HG02973 (cell line): ENCODE measurements around the gene DHX29.
A peak's percentile ranks its signal among the peaks of the same experiment; 100 is the strongest.

Experiments
- ATAC-seq: cut with Tn5 transposase; IDR thresholded peaks from one replicate; pipeline ENCODE4 v1.9.1; 2021; ENCODE audit warnings: moderate library complexity; ENCODE audit not compliant: unreplicated experiment

The DHX29 gene

DNA sequence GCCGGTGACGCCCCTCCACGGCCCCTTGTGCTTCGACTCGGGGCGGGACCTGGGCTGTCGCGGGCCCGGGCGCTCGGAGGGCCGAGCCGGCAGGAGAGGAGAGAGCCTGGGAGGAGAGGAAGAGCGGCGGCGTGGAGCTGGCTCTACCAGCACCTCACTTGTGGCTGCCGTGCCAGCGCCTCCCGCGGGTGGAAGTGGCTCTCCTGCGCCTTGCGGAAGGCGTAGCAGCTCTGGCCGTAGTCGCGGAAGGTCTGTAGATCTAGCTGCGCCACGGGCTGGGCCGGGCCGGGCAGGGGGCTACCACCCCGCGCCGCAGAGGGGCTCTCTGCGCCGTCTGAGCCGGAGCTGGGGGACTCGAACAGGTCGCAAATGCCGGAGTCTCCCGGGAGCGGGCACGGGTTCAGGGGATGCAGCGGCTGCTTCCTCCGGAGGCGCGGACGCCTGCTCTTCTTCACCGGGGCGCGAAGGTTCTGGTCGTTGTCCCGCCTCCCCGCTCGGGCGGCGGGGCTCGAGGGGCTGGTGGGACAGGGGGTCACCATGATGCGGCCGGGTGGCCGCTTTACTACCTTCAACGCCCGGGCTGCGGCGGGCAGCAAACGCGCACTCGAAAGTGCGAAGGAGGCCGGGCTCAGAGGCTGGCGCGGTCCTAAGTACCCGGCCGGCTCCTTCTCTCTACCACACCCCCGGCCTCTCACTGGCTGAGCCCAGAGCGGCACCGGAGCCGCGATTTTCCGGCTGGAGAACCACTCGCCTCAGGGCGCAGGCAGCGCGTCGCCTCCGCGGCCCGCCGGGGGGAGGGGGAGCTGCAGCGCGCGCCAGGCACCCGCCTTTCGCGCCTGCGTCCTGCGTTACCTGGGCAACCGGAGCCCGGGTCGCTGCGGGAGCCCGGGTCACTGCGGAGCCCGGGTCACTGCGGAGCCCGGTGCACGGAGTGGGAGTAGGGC lies 74.2 kb downstream of the DHX29 start, which contains the start of gene CCNO:
CCNO (minus strand) TSS at position 624 of the 944 bp plus-strand sequence; CDS start at position 539, 85 bp downstream.
- peak; percentile 45 for ATAC-seq

- ATAC-seq = no peak
Observed at GRCh38 chr5:55232271-55232984, 75.1 kb downstream of the DHX29 start.

DNA sequence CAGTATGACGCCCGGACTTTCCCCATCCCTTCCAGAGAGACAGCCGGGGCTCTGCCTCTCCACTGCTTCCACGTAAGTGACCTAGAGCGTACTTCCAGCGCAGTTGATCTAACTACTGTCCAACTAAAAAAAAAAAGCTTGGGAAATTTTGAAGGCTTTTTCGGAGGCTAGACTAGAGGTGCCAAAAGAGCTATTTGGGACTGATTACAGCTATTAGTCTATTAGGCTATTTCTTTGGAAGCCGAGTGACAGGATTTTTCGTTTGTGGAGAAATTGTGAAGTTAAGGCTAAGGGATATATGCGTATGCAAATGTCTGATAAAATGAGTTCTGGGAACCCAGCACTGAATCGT lies 75.6 kb downstream of the DHX29 start:
- ATAC-seq = no peak

DNA sequence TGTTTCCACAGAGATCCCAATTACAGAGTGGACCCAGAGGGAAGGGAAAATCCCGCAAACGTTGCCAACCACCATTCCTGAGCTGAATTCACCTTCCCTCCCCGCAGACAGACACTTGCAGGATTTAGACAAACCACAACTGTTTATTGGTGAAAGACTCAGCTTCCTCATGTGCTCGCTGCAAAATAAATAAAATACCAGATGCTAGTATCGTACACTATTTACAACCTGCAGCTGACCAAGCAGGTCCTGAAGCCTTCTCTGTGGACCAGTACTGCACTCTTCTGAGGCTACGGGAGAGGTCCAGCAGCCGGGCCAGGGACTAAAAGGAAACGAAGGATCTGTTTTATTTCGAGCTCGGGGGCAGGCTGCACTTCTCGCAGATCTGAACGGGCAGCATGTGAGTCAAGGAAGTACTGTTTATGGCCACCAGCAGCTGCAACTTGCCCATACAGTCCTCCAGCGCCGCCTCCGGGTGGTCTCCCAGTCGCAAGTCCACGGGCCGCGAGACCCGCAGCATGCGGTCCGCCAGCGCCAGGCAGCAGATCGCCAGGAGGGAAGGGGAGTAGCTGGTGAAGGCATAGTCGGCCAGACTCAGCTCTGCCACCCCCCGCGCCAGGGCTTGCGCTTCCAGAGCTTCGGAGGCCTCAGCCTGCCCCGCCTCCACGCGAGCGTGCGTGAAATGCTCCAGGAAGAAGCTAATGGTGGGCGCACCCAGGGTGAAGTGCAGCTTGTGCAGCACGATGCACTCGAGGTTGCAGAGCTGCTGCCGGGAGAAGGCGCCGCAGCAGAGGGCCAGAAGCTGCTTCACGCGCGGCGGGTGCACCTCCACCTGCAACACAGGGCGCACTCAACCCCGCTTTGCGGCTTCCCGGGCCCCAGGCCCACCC lies 76.2 kb downstream of the DHX29 start:
- ATAC-seq = no peak

- ATAC-seq = no peak
Observed at GRCh38 chr5:55230086-55230629, 77.3 kb downstream of the DHX29 start.

DNA sequence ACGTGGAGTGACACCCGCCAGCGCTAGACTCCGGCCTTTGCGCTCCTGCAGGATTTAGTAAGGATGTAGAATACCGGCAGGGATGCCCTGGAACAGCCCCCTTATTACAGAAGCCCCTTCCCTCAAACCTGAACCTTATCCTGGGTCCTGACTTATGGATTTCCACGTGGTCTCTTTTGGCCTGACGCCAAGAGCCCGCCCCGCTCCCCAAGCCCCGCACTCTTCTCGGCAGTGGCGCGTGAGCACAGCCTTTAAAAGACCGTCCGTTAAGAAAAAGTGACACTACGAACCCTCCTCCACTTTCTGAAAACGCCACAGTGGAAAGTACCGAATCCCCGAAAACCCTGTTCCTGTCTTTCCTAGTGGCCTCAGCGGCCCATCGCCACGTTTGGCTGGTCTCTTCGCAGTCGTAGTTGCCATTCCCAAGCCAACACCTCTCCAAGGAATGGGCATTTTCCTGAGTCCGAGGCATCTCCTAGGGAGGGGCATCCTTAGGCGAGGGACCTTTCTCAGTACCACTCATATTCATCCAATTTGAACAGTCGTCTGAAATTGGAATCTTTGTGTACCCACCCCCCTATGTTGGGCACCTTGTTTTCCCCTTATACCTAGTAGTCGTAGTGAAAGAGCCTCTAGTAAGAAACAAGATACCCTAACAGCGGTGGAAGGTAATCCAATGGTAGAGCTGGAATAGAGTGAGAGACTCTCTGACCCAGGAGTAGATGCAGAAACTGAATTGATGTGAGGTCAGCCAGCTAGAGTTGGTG lies 79.6 kb downstream of the DHX29 start:
- no peak for ATAC-seq

GRCh38 chr5:55226934-55227663 lies 80.4 kb downstream of the DHX29 start, which contains the start of gene MCIDAS:
Gene MCIDAS, minus strand, starts transcription at chr5:55227315. Its CDS starts 177 bp downstream, at chr5:55227138.
- ATAC-seq = peak; percentile 31

- peak; percentile 54 for ATAC-seq
Observed at GRCh38 chr5:55226027-55226933, 81.2 kb downstream of the DHX29 start.

DNA sequence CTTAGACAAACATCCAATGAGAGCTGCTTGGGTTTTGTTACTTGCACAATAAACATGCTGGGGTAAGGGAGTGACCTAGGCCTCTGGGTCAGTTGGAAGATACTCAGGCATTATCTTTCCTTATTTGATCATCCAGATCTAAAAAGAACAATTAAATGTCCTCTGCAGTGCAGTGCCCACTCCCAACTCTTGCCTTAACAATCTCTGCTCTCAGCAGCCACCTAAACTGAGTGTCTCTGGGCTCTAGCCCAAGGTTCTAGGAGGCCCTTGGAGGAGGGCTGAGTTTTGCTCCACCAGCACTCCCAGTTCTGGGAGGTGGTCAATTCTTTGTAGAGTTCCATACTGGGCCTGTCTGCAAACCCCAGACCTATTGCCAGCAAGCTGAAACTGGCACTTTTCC lies 82.1 kb downstream of the DHX29 start:
- ATAC-seq = no peak

DNA sequence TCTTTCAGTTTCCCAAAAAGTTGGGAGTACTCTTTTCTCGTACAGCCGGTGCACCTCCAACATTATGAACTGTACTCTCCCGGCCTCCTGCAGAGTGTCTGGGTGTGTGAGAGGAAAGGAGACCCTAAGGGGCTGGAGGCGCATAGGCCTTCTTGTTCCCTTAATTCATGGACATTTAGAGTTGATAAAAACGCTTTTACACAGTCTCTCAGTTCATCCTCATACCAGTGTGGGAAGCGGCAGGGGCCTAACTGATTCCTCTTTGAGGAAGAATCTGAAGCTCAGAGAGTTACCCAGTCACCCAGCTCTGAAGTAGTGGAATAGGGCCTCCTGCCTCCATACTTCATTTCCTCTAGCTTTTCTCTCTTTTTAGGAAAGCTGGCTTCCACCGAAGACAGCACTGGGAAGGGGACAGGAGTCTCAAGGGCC lies 83.7 kb downstream of the DHX29 start:
- no peak for ATAC-seq

- ATAC-seq = no peak
Observed at GRCh38 chr5:55222985-55223811, 84.3 kb downstream of the DHX29 start.

DNA sequence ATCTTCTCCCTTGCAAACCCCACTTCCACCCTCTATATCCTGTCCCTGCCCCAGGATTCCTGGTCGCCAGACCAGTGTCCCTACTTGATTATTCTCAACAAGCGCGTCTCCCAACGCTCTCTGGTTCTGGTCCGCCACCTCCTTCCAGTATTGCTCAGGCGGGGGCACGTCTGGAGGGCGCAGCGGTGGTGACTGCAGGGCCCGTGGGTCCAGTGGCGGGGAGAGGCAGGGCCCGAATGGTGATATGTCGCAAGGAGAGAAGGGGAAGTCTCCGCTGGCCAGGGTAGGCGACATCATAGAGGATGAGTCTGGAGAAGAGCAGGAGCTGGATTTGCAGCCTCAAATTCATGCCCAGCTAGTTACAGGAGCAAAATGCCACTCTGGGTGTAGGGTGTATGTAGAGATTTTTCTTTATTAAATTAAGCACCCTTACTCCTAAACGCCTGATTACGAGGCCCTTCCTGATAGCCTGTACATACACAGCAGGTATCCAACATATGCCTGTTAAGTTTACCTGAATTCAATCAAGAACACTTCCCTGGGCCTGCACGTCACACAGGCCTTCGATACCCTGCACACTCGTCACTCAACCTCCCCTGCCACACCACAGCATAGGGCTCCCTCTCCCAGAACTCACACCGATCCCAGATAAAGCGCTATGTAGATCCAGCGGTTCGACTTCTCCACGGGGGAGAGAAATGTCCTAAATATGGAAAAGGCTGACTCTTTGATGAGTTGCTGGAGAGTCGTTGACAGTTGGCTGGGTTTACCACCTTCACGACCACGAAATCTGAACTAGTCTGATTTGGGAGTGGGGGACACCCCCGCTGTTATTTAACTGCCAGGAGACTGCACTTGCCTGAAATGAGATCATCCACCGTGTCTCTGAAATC lies 85.2 kb downstream of the DHX29 start:
- ATAC-seq = no peak

DNA sequence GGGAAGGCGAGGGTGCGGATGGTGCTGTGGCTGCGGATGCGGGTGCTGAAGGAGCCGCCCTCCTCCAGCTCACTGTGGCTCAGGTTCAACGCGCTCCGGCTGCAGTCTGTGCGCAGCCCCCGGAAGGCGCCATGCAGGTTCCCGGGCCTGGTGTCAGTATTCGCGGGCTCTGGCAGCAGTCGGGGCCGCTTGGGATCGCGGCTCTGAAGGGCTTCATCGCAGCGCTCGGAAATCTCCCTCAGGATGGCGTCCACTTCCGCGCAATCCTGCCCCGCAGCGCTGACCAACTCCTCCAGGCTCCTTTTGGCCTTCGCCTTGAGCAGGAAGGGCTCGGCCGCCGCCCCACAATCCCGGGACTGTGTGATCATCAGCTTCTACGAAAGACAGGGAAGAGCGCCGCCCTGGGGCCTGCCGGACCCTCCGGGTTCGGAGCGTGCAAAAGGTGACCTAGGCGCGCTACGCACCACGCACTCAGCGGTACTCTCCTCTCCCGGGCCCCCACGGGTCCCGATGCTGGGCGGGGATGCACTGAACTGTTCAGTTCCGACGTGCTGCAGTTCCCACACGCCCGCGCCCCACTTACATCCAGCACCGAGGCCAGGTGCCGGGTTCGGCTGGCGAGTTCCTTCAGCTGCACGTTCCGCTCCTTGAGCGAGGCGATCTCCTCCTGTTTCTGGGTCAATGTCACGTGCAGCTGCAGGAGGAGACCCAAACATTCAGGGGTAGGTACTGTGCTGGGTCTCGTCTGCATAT lies 86.9 kb downstream of the DHX29 start:
- ATAC-seq = no peak

GRCh38 chr5:55219770-55220169 lies 87.7 kb downstream of the DHX29 start:
- ATAC-seq = no peak

- no peak for ATAC-seq
Observed at GRCh38 chr5:55218967-55219366, 88.5 kb downstream of the DHX29 start.
